HepG2 (cell line): ENCODE measurements around the gene NDUFB10. TPM values are rescaled to one million over a fixed set of nuclear protein-coding genes. Genes with fewer than 3 reads are reported as not detected.
A peak's percentile ranks its signal among the peaks of the same experiment; 100 is the strongest.

Experiments used
- BRD4 ChIP-seq: sonication (generic); formaldehyde crosslinking; IDR thresholded peaks from 2 replicates; pipeline ENCODE4 v1.4.0; 2020; ENCODE audit warnings: missing genetic modification reagents
- CC2D1A ChIP-seq: sonication (generic); formaldehyde crosslinking; IDR thresholded peaks from 2 replicates; pipeline ENCODE4 v1.8.1; 2023; ENCODE audit warnings: mild to moderate bottlenecking, missing genetic modification reagents
- DZIP1 ChIP-seq: sonication (generic); formaldehyde crosslinking; IDR thresholded peaks from 2 replicates; pipeline ENCODE4 v1.5.0; 2020; ENCODE audit warnings: mild to moderate bottlenecking, missing genetic modification reagents
- FUBP1 ChIP-seq: sonication (generic); formaldehyde crosslinking; IDR thresholded peaks from 2 replicates; pipeline ENCODE4 v1.5.1; 2020; ENCODE audit warnings: missing genetic modification reagents, mild to moderate bottlenecking, borderline replicate concordance
- GMEB1 ChIP-seq: sonication (generic); formaldehyde crosslinking; IDR thresholded peaks from 2 replicates; pipeline ENCODE4 v1.5.1; 2020; ENCODE audit warnings: missing genetic modification reagents, mild to moderate bottlenecking, borderline replicate concordance
- HOXD1 ChIP-seq: sonication (generic); formaldehyde crosslinking; IDR thresholded peaks from 2 replicates; pipeline ENCODE4 v1.5.0; 2020; ENCODE audit warnings: missing genetic modification reagents
- IKZF1 ChIP-seq: fragments of 450-650 bp; IDR thresholded peaks from 2 replicates; pipeline ENCODE4 v1.7.1; 2016
- ISX ChIP-seq: sonication (generic); formaldehyde crosslinking; conservative IDR thresholded peaks from 2 replicates; pipeline ENCODE4 v1.5.0; 2020; ENCODE audit warnings: missing genetic modification reagents
- KAT8 ChIP-seq: IDR thresholded peaks from 2 replicates; pipeline ENCODE4 v1.6.1; 2016; ENCODE audit warnings: missing genetic modification reagents, missing compliant biosample characterization
- PCBP1 ChIP-seq: fragments of 200-400 bp; formaldehyde crosslinking; IDR thresholded peaks from 2 replicates; pipeline ENCODE4 v1.6.1; 2017; ENCODE audit warnings: mild to moderate bottlenecking, low read depth, low read length, borderline replicate concordance
- PHF5A ChIP-seq: IDR thresholded peaks from one replicate; pipeline ENCODE4 v1.6.1; 2018; ENCODE audit warnings: low read depth, missing genetic modification reagents; ENCODE audit not compliant: unreplicated experiment
- SMARCC2 ChIP-seq: fragments of 450-650 bp; IDR thresholded peaks from 2 replicates; pipeline ENCODE4 v1.6.1; 2017; ENCODE audit warnings: antibody characterized with exemption, mild to moderate bottlenecking
- SNAI1 ChIP-seq: sonication (generic); formaldehyde crosslinking; IDR thresholded peaks from 2 replicates; pipeline ENCODE4 v1.5.0; 2020; ENCODE audit warnings: mild to moderate bottlenecking, missing genetic modification reagents, borderline replicate concordance
- ZBED4 ChIP-seq: sonication (generic); formaldehyde crosslinking; IDR thresholded peaks from 2 replicates; pipeline ENCODE4 v1.4.0; 2020; ENCODE audit warnings: missing genetic modification reagents, borderline replicate concordance
- ZBTB26 ChIP-seq: IDR thresholded peaks from 2 replicates; pipeline ENCODE4 v1.6.1; 2016; ENCODE audit warnings: missing compliant biosample characterization, missing genetic modification reagents, borderline replicate concordance
- ZFP82 ChIP-seq: sonication (generic); formaldehyde crosslinking; IDR thresholded peaks from 2 replicates; pipeline ENCODE4 v1.5.1; 2020; ENCODE audit warnings: mild to moderate bottlenecking, missing genetic modification reagents, borderline replicate concordance
- ZIK1 ChIP-seq: sonication (generic); formaldehyde crosslinking; IDR thresholded peaks from 2 replicates; pipeline ENCODE4 v1.5.0; 2020; ENCODE audit warnings: mild to moderate bottlenecking, low read depth, missing genetic modification reagents, borderline replicate concordance
- polyA plus RNA-seq, 8 experiments: library from polyadenylated mRNA; depleted of rRNA in 3 of 8; stranded (reverse) in 7 of 8; unstranded in 1 of 8; fragments of >200 nt; fragmentation: Illumina TruSeq in 4 of 8; extraction: Trizol in 4 of 8; gene quantifications; 2 replicates each; pipeline versions ENCODE4 v1.2.1 to v1.2.3, GENCODE V29; 2011 to 2016; ENCODE audit warnings: low read depth in 4 of 8, missing spikeins in 1 of 8, mixed read lengths in 1 of 8; ENCODE audit not compliant: insufficient read depth in 1 of 8
- total RNA-seq, 5 experiments: library from RNA; depleted of rRNA; stranded (reverse); fragments of >200 nt; fragmentation: Illumina TruSeq; extraction: Trizol; gene quantifications; 2 replicates each; pipeline ENCODE4 v1.2.3, GENCODE V29; 2016; ENCODE audit warnings: low read depth in 1 of 5

The NDUFB10 gene
- total and polyA plus RNA-seq, 2 of the 13 experiments (the other 11 are each of a cell fraction or from before 2014, with no cell fraction given) = 68.6 to 157 TPM

- TF ChIP-seq GMEB1 (CRISPR knock-in tag) (peak; percentile 79), PHF5A (CRISPR knock-in tag) (peak; percentile 84), IKZF1 (no peak), DZIP1 (CRISPR knock-in tag) (peak; percentile 36; the same call in 1 of the 2 replicates), HOXD1 (CRISPR knock-in tag) (peak; percentile 82), FUBP1 (no peak), PCBP1 (no peak), ISX (CRISPR knock-in tag) (no peak), SMARCC2 (no peak), ZBTB26 (CRISPR knock-in tag) (no peak), KAT8 (CRISPR knock-in tag) (no peak), ZFP82 (CRISPR knock-in tag) (no peak), CC2D1A (CRISPR knock-in tag) (no peak), BRD4 (CRISPR knock-in tag) (no peak; the same call in 1 of the 2 replicates), ZBED4 (CRISPR knock-in tag) (peak; percentile 48; the same call in 1 of the 2 replicates), ZIK1 (no peak; the same call in 1 of the 2 replicates), SNAI1 (CRISPR knock-in tag) (no peak)
These were observed 24.4 kb downstream of the NDUFB10 start, which contains the start of gene GFER (continued) for GRCh38 chr16:1983544-1984346.
